Osteoblast (primary cell): ENCODE measurements around the gene AIFM2. TPM values are rescaled to one million over a fixed set of nuclear protein-coding genes. Genes with fewer than 3 reads are reported as not detected.
A peak's percentile ranks its signal among the peaks of the same experiment; 100 is the strongest.

Source experiments
- DNase-seq: peaks from one replicate; pipeline ENCODE4 v3.0.0; 2011; ENCODE audit warnings: low spot score, mixed read lengths; ENCODE audit not compliant: insufficient read length; ENCODE audit errors: missing footprints
- H2AFZ ChIP-seq: 2 replicates; pipeline ENCODE4 v1.6.0; 2011; ENCODE audit warnings: mild to moderate bottlenecking, low read length
- H3K27ac ChIP-seq: 2 replicates; pipeline ENCODE4 v1.5.1; 2011; ENCODE audit warnings: mild to moderate bottlenecking, low read depth, low read length, moderate library complexity
- H3K27me3 ChIP-seq: 2 replicates; pipeline ENCODE4 v1.6.0; 2012; ENCODE audit warnings: mild to moderate bottlenecking, control low read depth, inconsistent platforms, low read length, moderate library complexity; ENCODE audit not compliant: insufficient read depth
- H3K36me3 ChIP-seq: 2 replicates; pipeline ENCODE4 v1.5.1; 2011; ENCODE audit warnings: mild to moderate bottlenecking, low read length, control low read depth, moderate library complexity; ENCODE audit not compliant: insufficient read depth
- H3K4me1 ChIP-seq: 2 replicates; pipeline ENCODE4 v1.5.1; 2011; ENCODE audit warnings: mild to moderate bottlenecking, low read length, control low read depth, moderate library complexity; ENCODE audit not compliant: insufficient read depth
- H3K4me2 ChIP-seq: 2 replicates; pipeline ENCODE4 v1.6.0; 2011; ENCODE audit warnings: mild to moderate bottlenecking, low read length; ENCODE audit not compliant: insufficient read depth
- H3K4me3 ChIP-seq: fragments of 200-600 bp; sonication (generic); 3 replicates; pipeline ENCODE4 v1.5.1; 2012; ENCODE audit warnings: mild to moderate bottlenecking, low read length, inconsistent platforms; ENCODE audit not compliant: insufficient read depth
- H3K79me2 ChIP-seq: 2 replicates; pipeline ENCODE4 v1.6.0; 2012; ENCODE audit warnings: mild to moderate bottlenecking, low read length, control low read depth, inconsistent platforms; ENCODE audit not compliant: insufficient read depth
- H3K9me3 ChIP-seq: 2 replicates; pipeline ENCODE4 v1.5.1; 2011; ENCODE audit warnings: low read depth, low read length, control low read depth
- H4K20me1 ChIP-seq: 2 replicates; pipeline ENCODE4 v1.6.0; 2012; ENCODE audit warnings: mild to moderate bottlenecking, low read length, control low read depth; ENCODE audit not compliant: insufficient read depth
- total RNA-seq: library from RNA; depleted of rRNA; stranded (reverse); fragments of >200 nt; gene quantifications from 2 replicates; pipeline ENCODE4 v1.2.3, GENCODE V29; 2012
- TF ChIP-seq, protein P1 (sequence below): IDR thresholded peaks from 2 replicates; pipeline ENCODE4 v1.5.1; 2011; ENCODE audit warnings: mild to moderate bottlenecking, low read depth, low read length, moderate library complexity; ENCODE audit errors: extremely low read depth

The AIFM2 gene
- total RNA-seq, 1 donor: 14.8 TPM

DNA sequence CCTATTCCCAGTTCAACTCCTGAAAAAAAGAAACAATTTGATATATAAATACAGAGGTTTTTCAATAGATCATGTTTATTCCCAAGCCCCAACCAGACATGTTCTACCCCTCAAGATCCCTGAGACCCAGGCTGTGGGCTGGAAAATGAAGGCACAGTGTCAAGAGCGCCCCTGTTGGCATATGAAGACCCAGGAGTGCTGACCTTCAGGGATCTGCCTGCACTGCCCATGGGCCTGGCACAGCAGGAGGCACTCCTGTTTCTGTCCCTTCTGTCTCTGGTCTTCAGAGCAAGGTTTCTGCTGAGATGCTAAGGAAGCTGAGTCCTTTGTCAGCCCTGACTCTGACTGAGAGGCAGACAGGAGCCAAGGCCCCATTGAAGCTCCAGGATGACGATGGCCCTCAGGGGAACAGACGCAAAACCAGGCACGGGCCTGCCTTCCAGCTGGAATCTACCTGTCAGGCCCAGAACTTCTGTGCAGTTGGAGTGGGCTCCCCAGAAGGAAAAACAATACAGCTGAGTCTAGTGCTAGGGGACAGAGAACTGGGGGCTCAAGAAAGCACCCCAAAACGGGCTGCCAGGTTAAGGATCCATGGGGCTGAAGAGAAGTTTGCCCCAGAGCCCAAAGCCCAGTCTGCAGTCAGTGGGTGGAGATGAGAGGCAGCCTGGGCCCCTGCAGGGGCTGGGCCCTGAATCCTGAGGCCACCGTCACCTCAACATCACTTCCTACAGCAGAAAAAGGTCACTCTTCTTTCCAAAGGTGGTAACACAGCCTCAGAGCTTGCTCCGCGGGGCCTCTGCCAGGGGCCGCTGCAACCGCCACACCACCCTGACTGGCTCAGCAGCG is 6.7 kb upstream of the AIFM2 start:
- no peak for DNase-seq
- TF ChIP-seq, protein P1, sequence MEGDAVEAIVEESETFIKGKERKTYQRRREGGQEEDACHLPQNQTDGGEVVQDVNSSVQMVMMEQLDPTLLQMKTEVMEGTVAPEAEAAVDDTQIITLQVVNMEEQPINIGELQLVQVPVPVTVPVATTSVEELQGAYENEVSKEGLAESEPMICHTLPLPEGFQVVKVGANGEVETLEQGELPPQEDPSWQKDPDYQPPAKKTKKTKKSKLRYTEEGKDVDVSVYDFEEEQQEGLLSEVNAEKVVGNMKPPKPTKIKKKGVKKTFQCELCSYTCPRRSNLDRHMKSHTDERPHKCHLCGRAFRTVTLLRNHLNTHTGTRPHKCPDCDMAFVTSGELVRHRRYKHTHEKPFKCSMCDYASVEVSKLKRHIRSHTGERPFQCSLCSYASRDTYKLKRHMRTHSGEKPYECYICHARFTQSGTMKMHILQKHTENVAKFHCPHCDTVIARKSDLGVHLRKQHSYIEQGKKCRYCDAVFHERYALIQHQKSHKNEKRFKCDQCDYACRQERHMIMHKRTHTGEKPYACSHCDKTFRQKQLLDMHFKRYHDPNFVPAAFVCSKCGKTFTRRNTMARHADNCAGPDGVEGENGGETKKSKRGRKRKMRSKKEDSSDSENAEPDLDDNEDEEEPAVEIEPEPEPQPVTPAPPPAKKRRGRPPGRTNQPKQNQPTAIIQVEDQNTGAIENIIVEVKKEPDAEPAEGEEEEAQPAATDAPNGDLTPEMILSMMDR: no peak
- no peaks in the 10 kb centered on the region for H3K9me3 ChIP-seq
- H2AFZ ChIP-seq: no peak overlapping the region
- H3K79me2 ChIP-seq: peaks cover 18% of the 10 kb centered on the region
- H3K4me1 ChIP-seq: no peaks in the 10 kb centered on the region
- no peaks in the 10 kb centered on the region for H3K27me3 ChIP-seq
- no peak overlapping the region for H3K4me2 ChIP-seq
- no peak overlapping the region for H3K4me3 ChIP-seq
- peaks cover 22% of the 10 kb centered on the region for H3K36me3 ChIP-seq
- no peak overlapping the region for H3K27ac ChIP-seq
- H4K20me1 ChIP-seq: peaks cover 31% of the 10 kb centered on the region

GRCh38 chr10:70137927-70138883 is 5.6 kb upstream of the AIFM2 start:
- Histone ChIP-seq H2AFZ (no peak overlapping the region), H4K20me1 (peaks cover 20% of the 10 kb centered on the region), H3K79me2 (peaks cover 7% of the 10 kb centered on the region), H3K36me3 (peaks cover 19% of the 10 kb centered on the region), H3K4me1 (peaks cover 1% of the 10 kb centered on the region), H3K4me3 (no peak overlapping the region), H3K4me2 (no peak overlapping the region), H3K27me3 (no peaks in the 10 kb centered on the region), H3K9me3 (no peaks in the 10 kb centered on the region), H3K27ac (no peak overlapping the region)
- DNase-seq: peak; percentile 75
- TF ChIP-seq, protein P1: no peak

GRCh38 chr10:70137135-70137534 is 4.5 kb upstream of the AIFM2 start:
- H2AFZ ChIP-seq: no peak overlapping the region
- no peak for DNase-seq
- peaks cover 7% of the 10 kb centered on the region for H3K4me1 ChIP-seq
- TF ChIP-seq, protein P1: no peak
- H3K27ac ChIP-seq: no peak overlapping the region
- H3K9me3 ChIP-seq: no peaks in the 10 kb centered on the region
- H3K79me2 ChIP-seq: peaks cover 5% of the 10 kb centered on the region
- no peak overlapping the region for H3K4me3 ChIP-seq
- H3K36me3 ChIP-seq: peaks cover 19% of the 10 kb centered on the region
- H4K20me1 ChIP-seq: peaks cover 15% of the 10 kb centered on the region
- no peaks in the 10 kb centered on the region for H3K27me3 ChIP-seq
- no peak overlapping the region for H3K4me2 ChIP-seq
